NCI-H345 treated with DMSO at 0.1 percent for 48 hours (cell line): Measurements from ENCODE around the gene EEF2K.
"Not testable (repeated sequence)": the region's sequence is repeated elsewhere in the genome, so short reads cannot be mapped to it uniquely, and the experiment has no call there.

Source experiments
- DNase-seq: peaks from one replicate; lab custom pipeline; 2025; ENCODE audit not compliant: unreplicated experiment; lab: John Stamatoyannopoulos, UW

EEF2K gene

GRCh38 chr16:22292320-22292719, 86.2 kb downstream of the EEF2K start:
- no peak for DNase-seq

DNA sequence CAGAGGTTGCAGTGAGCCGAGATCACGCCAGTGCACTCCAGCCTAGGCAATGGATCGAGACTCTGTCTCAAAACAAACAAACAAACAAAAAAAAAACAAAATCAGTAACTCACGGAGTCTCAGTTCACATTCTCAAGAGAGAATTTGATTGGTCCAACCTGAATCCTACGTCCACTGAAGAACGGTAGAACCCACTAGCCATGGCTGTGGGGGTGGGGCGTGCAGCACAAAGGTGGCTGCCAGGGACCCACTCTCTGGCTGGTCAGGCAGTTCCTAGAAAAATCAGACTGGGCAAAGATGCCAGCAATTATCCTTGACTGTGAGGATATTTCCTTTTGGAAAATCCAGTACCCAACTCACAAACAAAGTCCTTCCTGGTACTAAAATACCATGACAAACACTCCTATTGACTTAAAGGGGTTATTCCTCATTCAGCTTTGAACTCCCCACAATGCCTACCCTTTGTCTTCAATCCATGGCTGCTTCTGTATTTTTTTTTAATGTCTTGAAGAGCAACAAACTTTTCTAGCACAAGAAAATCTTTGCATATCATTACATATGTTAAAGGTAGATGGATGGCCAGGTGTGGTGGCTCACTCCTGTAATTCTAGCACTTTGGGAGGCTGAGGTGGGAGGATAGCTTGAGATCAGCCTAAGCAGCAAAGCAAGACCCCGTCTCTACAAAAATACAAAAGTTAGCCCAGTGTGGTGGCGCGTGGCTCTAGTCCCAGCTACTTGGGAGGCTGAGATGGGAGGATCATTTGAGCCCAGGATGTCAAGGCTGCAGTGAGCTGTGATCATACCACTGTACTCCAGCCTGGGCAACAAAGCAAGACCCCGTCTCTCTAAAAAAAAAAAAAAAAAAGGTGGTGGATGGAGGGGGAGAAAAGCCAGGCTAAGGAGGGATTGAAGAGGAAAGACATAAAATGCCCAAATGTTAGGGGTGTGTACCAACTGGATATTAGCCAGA, 87.3 kb downstream of the EEF2K start:
- DNase-seq, result no peak

DNA sequence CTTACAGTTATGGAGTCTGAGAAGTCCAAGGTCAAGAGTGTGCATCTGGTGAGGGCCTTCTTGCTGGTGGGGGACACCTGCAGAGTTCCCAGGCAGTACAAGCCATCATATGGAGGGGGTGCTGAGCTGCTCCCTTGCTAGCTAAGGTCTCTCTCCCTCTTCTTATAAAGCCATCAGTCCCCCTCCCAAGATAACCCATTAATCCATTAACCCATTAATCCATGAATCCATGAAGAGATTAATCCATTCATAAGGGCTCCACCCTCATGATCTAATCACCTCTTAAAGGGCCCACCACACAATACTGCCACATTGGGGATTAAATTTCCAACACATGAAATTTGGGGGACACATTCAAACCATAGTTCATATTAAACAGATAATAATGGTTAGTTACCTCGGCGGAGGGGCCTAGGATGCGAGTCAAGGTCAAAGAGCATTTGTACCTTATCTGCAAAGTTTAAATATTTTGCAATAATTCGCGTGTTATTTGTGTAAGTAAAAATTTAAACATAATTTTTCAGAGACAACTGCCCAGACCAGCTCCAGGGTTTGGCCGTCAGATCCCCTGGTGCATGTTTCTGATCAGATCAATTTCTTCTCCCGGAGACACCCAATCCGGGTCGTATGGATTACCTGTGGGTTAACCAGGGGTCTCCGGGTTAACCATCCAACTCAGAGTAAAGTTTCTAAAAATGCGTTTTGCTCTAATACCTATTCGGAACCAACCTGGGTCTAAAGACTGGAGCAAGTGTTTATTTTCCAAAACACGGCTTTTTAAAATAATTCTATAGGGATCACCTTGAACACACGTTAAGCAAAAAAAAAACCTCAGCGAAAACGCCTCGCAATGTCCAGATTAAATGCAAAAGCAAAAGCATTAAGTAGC, 90.4 kb downstream of the EEF2K start:
- DNase-seq, result peak; percentile 38

- DNase-seq, result peak; percentile 91
Observed at GRCh38 chr16:22297114-22297870, 91.2 kb downstream of the EEF2K start, which contains the start of gene POLR3E. TSS of gene POLR3E (plus strand) at chr16:22297409. CDS start at chr16:22302969, 5,560 bp downstream.

DNA sequence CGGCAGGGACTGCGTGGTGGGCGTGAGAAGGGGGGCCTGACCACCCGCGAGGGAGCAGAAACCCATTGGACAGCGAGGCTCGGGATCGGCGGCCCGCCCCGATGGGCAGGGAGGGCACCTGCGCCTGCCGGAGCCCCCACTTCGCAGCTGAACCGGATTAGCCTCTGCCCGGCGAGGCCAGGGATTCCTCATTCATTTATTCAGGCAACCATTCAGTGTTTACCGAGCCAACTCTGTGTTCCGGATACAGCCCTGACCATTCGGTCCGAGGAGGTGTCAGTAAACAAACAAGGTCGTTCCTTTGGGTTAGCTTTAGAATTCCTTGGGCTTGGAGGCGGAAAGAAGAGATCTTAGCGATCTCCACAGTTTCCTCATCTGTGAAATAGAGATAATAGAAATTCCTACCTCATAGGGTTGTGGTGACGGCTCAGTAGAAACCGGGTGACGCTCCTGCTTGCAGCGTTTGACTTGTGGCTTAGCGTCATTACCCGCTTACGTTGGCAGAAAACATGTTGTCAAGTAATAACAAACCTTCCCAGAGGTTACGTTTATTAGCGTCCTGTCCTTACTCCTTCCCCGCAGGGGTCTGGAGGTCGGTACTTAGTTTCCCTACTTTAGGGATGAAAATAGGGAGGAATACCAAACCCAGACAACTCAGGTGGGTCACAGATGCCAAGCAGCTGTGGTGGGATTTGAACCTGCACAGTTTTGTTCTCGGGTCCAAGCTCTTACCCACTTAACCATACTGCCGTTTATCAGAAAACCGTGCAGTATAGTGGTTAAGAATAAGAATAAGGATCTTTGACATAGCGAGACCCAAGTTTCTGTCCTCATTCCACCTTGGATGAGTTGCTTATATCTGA, 92.0 kb downstream of the EEF2K start:
- peak; percentile 68 for DNase-seq

DNA sequence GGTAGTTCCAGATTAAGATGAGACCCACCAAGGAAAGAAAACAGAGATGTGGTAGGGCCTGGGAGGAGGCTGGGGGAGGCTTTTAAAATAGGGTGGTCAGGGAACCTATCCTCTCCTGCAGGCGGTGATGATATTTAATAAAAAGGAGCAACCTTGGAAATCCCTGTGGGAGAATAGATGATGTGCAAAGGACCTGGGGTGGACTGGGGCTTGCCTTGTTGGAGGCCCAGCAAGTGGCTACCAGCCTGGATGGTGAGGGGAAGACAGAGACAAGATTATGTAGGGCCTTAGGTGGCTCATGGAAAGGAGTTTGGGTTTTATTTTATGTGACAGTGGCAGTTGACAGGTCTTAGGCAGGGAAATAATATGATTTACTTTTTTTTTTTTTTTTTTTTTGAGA, 93.0 kb downstream of the EEF2K start:
- DNase-seq, result no peak

DNA sequence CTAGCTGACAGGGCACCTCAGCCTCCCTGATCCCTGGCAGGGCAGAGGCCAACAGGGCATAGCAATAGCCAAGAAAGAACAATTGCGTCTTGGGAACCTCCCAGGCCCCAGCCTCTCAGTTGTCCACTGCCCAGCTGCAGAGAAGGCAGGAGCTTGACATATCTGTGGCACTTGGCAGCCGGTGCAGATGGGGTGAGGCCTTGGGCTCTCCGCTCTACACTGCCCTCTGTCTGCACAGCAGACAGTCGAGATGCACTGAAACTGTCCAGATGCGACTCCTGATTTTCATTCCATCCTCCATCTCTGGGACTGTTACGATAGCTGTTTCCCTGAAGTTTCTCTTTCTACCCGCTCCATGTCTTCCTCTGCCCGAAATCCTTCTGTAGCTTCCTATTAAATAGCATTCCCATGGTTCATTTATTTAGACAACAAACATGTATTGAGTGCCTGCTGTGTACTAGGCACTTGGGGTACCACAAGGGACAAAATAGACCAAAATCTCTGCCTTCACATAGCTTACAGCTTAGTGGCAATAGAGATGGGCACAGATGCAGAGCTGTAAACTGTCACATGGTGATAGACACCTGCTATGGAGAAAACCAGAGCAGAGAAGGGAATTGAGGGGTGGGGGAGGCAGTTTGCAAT, 94.5 kb downstream of the EEF2K start:
- DNase-seq, result no peak

DNA sequence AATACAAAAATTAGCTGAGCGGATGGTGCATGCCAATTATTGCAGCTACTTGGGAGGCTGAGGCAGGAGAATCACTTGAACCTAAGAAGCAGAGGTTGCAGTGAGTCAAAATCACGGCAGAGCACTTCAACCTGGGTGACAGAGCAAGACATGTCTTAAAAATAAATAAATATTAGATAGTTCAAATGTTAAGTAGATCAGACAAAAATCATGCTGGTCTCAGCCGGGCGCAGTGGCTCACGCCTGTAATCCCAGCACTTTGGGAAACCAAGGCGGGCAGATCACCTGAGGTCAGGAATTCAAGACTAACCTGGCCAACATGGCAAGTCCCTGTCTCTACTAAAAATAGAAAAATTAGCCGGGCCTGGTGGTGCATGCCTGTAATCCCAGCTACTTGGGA, 95.3 kb downstream of the EEF2K start:
- DNase-seq, result not testable (repeated sequence)

DNA sequence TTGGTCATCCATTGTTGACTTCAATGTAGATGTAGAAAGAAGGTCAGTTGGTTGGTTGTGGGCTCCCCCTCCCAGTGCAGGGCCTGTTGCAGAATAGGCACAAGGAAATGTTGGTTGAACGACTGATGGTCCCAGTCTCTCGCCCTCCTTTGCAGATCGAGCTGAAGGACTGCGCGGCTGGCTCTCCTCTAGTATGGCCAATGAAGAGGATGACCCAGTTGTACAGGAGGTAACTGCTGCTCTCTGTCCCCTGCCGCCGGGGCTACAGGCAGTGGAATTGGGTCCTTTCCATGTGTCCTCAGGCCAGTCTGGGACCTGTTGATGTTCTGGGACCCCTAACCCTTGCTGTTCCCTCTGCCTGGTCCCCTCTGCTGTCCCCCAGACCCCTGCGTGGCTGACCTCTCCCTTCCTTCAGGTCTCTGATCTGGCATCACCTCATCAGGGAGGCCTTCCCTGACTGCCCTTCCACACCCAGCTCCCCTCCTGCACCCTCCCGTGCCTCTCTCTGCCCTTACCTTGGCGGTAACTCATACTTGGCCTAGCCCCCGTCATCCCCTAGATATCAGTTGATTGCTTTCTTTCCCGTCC, 96.8 kb downstream of the EEF2K start:
- no peak for DNase-seq

DNA sequence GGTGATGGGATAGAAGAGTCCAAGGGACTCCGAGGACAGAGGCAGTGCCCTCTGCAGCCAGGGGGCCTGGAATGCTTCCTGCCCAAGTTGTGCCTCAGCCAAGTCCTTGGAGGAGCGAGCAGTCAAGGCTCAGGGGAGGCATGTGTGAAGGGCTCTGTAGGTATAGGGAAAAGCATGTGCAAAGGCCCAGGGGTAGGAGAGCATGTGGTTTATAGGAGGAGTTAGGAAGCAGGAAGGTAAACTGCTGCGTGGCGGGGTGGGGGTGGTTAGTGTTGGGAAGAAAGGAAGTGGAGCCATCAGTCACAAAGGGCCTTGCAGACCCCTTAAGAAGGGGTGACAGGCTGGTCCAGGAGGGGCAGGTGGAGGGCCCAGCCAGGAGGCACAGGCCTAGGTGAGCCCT, 98.3 kb downstream of the EEF2K start:
- no peak for DNase-seq

GRCh38 chr16:22306788-22307187, 100.7 kb downstream of the EEF2K start:
- DNase-seq, result no peak

- no peak for DNase-seq
Observed at GRCh38 chr16:22307838-22308237, 101.8 kb downstream of the EEF2K start.

DNA sequence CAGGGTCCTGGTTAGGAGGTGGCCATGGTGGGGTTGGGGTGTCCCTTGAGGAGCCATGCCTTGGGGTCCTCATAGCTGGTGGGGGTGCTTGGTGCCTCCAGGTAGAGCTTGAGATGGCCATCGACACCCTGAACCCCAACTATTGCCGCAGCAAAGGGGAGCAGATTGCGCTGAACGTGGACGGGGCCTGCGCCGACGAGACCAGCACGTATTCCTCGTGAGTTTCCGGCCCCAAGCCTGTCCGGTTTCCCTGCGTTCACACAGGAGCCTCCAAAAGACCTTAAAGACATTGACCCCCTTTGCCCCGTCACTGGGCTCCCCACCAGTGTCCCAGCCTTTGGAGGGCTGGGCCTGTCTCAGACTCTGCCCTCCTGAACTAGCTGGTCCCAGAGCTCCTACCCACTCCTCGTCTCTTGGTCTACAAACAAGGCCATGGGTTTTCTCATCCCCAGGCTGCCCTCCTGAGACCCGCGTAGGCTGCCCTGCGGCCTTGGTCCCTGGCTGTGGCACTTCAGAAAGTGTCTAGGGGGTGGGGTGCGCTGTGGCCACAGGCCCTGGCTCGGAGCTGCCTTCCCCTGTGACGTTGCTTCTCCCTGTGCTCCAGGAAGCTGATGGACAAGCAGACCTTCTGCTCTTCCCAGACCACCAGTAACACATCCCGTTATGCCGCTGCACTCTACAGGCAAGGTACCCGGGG, 102.9 kb downstream of the EEF2K start:
- DNase-seq, result no peak

GRCh38 chr16:22311520-22311919, 105.4 kb downstream of the EEF2K start:
- no peak for DNase-seq

DNA sequence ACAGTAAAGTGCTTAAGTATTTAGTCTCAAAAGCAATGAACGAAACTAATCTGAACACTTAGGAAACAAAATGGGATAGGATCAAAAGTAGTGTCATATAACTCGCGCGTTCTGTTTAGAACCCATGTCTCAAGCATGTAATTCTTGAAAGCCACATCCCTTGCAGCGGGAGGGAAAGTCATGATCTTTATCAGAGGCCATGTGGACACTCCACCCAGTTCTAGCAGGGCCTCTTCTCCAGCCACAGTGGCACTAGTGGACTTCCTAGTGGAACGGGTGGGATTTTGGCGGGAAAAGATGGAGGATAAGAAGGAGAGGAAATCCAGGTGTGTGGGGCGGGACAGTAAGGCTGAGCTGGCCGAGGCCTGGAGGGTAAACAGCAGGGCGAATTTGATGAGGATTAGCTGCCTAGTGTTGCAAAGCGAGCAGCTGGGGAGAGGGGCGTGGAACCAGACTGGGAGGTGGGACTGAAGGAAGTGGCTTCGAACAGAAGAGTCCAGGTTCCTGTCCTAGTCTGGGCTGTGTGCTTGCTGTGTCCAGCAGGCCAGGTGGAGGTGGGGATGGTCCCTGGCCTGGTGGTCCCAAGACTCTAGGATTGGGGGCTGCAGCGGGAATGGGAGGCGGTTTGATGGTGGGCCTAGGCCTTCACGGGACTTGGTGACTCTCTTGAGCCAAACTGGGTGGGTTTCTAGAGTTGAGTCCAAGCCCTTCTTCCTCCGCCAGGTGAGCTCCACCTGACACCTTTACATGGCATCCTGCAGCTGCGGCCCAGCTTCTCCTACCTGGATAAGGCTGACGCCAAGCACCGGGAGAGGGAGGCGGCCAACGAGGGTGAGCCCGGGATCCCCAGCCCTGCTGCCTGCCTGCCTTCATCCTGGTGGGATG, 107.1 kb downstream of the EEF2K start:
- DNase-seq, result no peak

- no peak for DNase-seq
Observed at GRCh38 chr16:22313876-22314470, 107.9 kb downstream of the EEF2K start.
